Sigmoid colon (tissue), 4 donors: ENCODE data around the gene FAM24A.

Experiments used
- CTCF ChIP-seq, 4 experiments: fragments of 450-650 bp in 3 of 4; fragments of 200-600 bp in 1 of 4; IDR thresholded peaks; one replicate each; pipeline ENCODE4 v1.5.1; 2016 to 2019; ENCODE audit warnings: antibody characterized with exemption in 4 of 4, mild to moderate bottlenecking in 3 of 4, moderate library complexity in 2 of 4
- EP300 ChIP-seq, 4 donors: sonication (generic); formaldehyde crosslinking; IDR thresholded peaks; one replicate each; pipeline ENCODE4 v1.6.1; 2017; ENCODE audit warnings: antibody characterized with exemption in 4 of 4
- POLR2AphosphoS5 ChIP-seq, 4 donors: sonication (generic); formaldehyde crosslinking; IDR thresholded peaks; one replicate each; pipeline ENCODE4 v1.6.1; 2017; ENCODE audit warnings: antibody characterized with exemption in 4 of 4

GRCh38 chr10:122878799-122879338, 31.5 kb upstream of the FAM24A start:
- TF ChIP-seq CTCF (IDR thresholded peaks at IDR 0.05) = no peak
- TF ChIP-seq EP300 (IDR thresholded peaks at IDR 0.05) = no peak
- no peak for TF ChIP-seq POLR2AphosphoS5 (IDR thresholded peaks at IDR 0.05)
